HL-60 (cell line): ENCODE data around the gene AKT1S1.

Source experiments
- GABPA ChIP-seq: IDR thresholded peaks from 2 replicates; pipeline ENCODE4 v1.6.1; 2012; ENCODE audit warnings: low read depth
- POLR2AphosphoS5 ChIP-seq: IDR thresholded peaks from 2 replicates; pipeline ENCODE4 v1.6.1; 2012; ENCODE audit warnings: low read depth
- SPI1 ChIP-seq: IDR thresholded peaks from 2 replicates; pipeline ENCODE4 v1.6.1; 2012; ENCODE audit warnings: low read depth, mild to moderate bottlenecking, borderline replicate concordance
- TF ChIP-seq, protein P1 (sequence below): IDR thresholded peaks from one replicate; pipeline ENCODE4 v1.5.1; 2011; ENCODE audit warnings: low read length, control low read depth, inconsistent platforms; ENCODE audit not compliant: insufficient read depth

DNA sequence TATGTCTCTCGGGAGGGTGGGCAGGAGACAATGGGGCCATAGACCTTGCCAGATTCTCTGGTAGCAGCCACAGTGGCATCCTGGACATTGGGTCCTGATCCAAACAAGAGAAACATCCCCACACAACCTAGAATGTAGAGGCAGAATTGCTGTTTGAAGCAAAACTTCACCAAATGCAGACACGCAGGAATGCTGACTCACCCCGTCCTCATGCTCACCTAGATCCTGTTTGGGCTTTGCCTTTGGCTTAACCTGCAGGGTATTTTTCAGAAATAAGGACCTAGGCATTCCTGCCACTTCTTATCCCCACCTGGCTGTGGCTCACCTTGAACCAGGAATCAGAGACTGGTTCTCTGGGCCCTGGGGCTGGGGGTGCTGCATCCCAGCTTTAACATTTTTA lies 7.6 kb upstream of the AKT1S1 start:
- TF ChIP-seq, protein P1, sequence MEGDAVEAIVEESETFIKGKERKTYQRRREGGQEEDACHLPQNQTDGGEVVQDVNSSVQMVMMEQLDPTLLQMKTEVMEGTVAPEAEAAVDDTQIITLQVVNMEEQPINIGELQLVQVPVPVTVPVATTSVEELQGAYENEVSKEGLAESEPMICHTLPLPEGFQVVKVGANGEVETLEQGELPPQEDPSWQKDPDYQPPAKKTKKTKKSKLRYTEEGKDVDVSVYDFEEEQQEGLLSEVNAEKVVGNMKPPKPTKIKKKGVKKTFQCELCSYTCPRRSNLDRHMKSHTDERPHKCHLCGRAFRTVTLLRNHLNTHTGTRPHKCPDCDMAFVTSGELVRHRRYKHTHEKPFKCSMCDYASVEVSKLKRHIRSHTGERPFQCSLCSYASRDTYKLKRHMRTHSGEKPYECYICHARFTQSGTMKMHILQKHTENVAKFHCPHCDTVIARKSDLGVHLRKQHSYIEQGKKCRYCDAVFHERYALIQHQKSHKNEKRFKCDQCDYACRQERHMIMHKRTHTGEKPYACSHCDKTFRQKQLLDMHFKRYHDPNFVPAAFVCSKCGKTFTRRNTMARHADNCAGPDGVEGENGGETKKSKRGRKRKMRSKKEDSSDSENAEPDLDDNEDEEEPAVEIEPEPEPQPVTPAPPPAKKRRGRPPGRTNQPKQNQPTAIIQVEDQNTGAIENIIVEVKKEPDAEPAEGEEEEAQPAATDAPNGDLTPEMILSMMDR, result no peak
- TF ChIP-seq GABPA (no peak), SPI1 (no peak), POLR2AphosphoS5 (no peak)
